MM.1S (cell line): ENCODE results near the gene MAP3K2.

ENCODE experiments used
- DNase-seq: peaks from one replicate; pipeline ENCODE4 v3.0.0-alpha.2; 2015
- H2AFZ ChIP-seq: fragments of 300-600 bp; sonication (generic); 2 replicates; pipeline ENCODE4 v1.6.0; 2016; ENCODE audit warnings: antibody characterized with exemption, low read length
- H3F3A ChIP-seq: fragments of 300-600 bp; sonication (generic); 2 replicates; pipeline ENCODE4 v1.6.1; 2016; ENCODE audit warnings: mild to moderate bottlenecking, antibody characterized with exemption, low read length, moderate library complexity, mixed read lengths; ENCODE audit not compliant: insufficient read depth
- H3K27ac ChIP-seq: fragments of 300-600 bp; sonication (generic); 2 replicates; pipeline ENCODE4 v1.5.1; 2016; ENCODE audit warnings: mild to moderate bottlenecking, low read length
- H3K27me3 ChIP-seq: fragments of 300-600 bp; sonication (generic); replicated peaks from 2 replicates; pipeline ENCODE4 v1.6.0; 2016; ENCODE audit warnings: low read length; ENCODE audit not compliant: insufficient read depth
- H3K36me3 ChIP-seq: fragments of 300-600 bp; sonication (generic); replicated peaks from 2 replicates; pipeline ENCODE4 v1.6.1; 2016; ENCODE audit warnings: mild to moderate bottlenecking, low read length, mixed read lengths; ENCODE audit not compliant: insufficient read depth
- H3K4me1 ChIP-seq: fragments of 300-600 bp; sonication (generic); 2 replicates; pipeline ENCODE4 v1.6.1; 2016; ENCODE audit warnings: low read length, mixed read lengths
- H3K4me2 ChIP-seq: fragments of 300-600 bp; sonication (generic); 2 replicates; pipeline ENCODE4 v1.6.0; 2016; ENCODE audit warnings: low read depth, low read length
- H3K4me3 ChIP-seq: fragments of 300-600 bp; sonication (generic); 2 replicates; pipeline ENCODE4 v1.5.1; 2016; ENCODE audit warnings: low read length, mixed read lengths
- H3K79me2 ChIP-seq: fragments of 300-600 bp; sonication (generic); 2 replicates; pipeline ENCODE4 v1.6.1; 2016; ENCODE audit warnings: mixed run types, low read length, mixed read lengths
- H3K9ac ChIP-seq: fragments of 300-600 bp; sonication (generic); 2 replicates; pipeline ENCODE4 v1.6.1; 2016; ENCODE audit warnings: low read length, mixed read lengths
- H3K9me2 ChIP-seq: fragments of 300-600 bp; sonication (generic); replicated peaks from 2 replicates; pipeline ENCODE4 v1.6.1; 2016; ENCODE audit warnings: mild to moderate bottlenecking, low read length, mixed read lengths; ENCODE audit not compliant: insufficient read depth
- H3K9me3 ChIP-seq: fragments of 300-600 bp; sonication (generic); replicated peaks from 2 replicates; pipeline ENCODE4 v1.6.1; 2016; ENCODE audit warnings: mild to moderate bottlenecking, low read length, mixed read lengths; ENCODE audit not compliant: insufficient read depth
- H4K20me1 ChIP-seq: fragments of 300-600 bp; sonication (generic); 2 replicates; pipeline ENCODE4 v1.6.1; 2016; ENCODE audit warnings: mild to moderate bottlenecking, low read length, moderate library complexity, mixed read lengths; ENCODE audit not compliant: insufficient read depth
- CTCF ChIP-seq: fragments of 300-600 bp; sonication (generic); IDR thresholded peaks from 2 replicates; pipeline ENCODE4 v1.5.1; 2016; ENCODE audit warnings: antibody characterized with exemption, low read length, mixed read lengths
- EZH2 ChIP-seq: fragments of 300-600 bp; sonication (generic); optimal IDR thresholded peaks from 2 replicates; pipeline ENCODE3; 2017; ENCODE audit warnings: low read depth, mild to moderate bottlenecking, antibody characterized with exemption, low read length, mixed read lengths
- EZH2phosphoT487 ChIP-seq: fragments of 300-600 bp; sonication (generic); IDR thresholded peaks from 2 replicates; pipeline ENCODE4 v1.6.1; 2018; ENCODE audit warnings: antibody characterized with exemption, low read length

Gene MAP3K2

GRCh38 chr2:127400533-127400896 lies 12.7 kb upstream of the MAP3K2 start:
- Histone ChIP-seq H3K4me2 (no peak overlapping the region), H4K20me1 (no peaks in the 10 kb centered on the region), H3K9me3 (no peaks in the 10 kb centered on the region), H3K4me3 (no peak overlapping the region), H3K9me2 (no peaks in the 10 kb centered on the region), H2AFZ (no peak overlapping the region), H3K79me2 (no peaks in the 10 kb centered on the region), H3K36me3 (no peaks in the 10 kb centered on the region), H3K9ac (no peak overlapping the region), H3K27ac (no peak overlapping the region), H3K4me1 (peaks cover 22% of the 10 kb centered on the region), H3K27me3 (no peaks in the 10 kb centered on the region), H3F3A (no peaks in the 10 kb centered on the region)
- TF ChIP-seq EZH2, result no peak
- no peak for TF ChIP-seq EZH2phosphoT487
- TF ChIP-seq CTCF, result no peak
- peak; percentile 30 for DNase-seq

GRCh38 chr2:127398239-127398590 lies 10.4 kb upstream of the MAP3K2 start:
- no peak for DNase-seq
- H3F3A ChIP-seq, result no peaks in the 10 kb centered on the region
- no peaks in the 10 kb centered on the region for H3K79me2 ChIP-seq
- no peak overlapping the region for H3K4me2 ChIP-seq
- no peaks in the 10 kb centered on the region for H3K27me3 ChIP-seq
- H3K9ac ChIP-seq, result no peak overlapping the region
- peaks cover 10% of the 10 kb centered on the region for H3K4me1 ChIP-seq
- H3K4me3 ChIP-seq, result no peak overlapping the region
- H4K20me1 ChIP-seq, result no peaks in the 10 kb centered on the region
- no peaks in the 10 kb centered on the region for H3K9me3 ChIP-seq
- no peak overlapping the region for H3K27ac ChIP-seq
- no peak overlapping the region for H2AFZ ChIP-seq
- TF ChIP-seq EZH2phosphoT487 (no peak), CTCF (no peak), EZH2 (no peak)
- H3K9me2 ChIP-seq, result no peaks in the 10 kb centered on the region
- H3K36me3 ChIP-seq, result no peaks in the 10 kb centered on the region

GRCh38 chr2:127397568-127398238 lies 9.9 kb upstream of the MAP3K2 start:
- no peak overlapping the region for H3K4me3 ChIP-seq
- no peaks in the 10 kb centered on the region for H3F3A ChIP-seq
- no peaks in the 10 kb centered on the region for H3K79me2 ChIP-seq
- H3K4me1 ChIP-seq, result peaks cover 10% of the 10 kb centered on the region
- DNase-seq, result no peak
- no peaks in the 10 kb centered on the region for H3K9me3 ChIP-seq
- no peaks in the 10 kb centered on the region for H4K20me1 ChIP-seq
- no peaks in the 10 kb centered on the region for H3K9me2 ChIP-seq
- no peak overlapping the region for H3K9ac ChIP-seq
- H3K36me3 ChIP-seq, result no peaks in the 10 kb centered on the region
- H2AFZ ChIP-seq, result no peak overlapping the region
- H3K27me3 ChIP-seq, result no peaks in the 10 kb centered on the region
- no peak overlapping the region for H3K4me2 ChIP-seq
- no peak for TF ChIP-seq EZH2
- TF ChIP-seq CTCF, result no peak
- TF ChIP-seq EZH2phosphoT487, result no peak
- no peak overlapping the region for H3K27ac ChIP-seq
